NCI-H146 (cell line): ENCODE results near the gene PSMB5.

Experiments used
- DNase-seq: peaks from one replicate; lab custom pipeline; 2025; lab: John Stamatoyannopoulos, UW

PSMB5 gene

GRCh38 chr14:23058654-23059504 lies 24.2 kb upstream of the PSMB5 start:
- no peak for DNase-seq

- no peak for DNase-seq
Observed at GRCh38 chr14:23057757-23058653, 23.3 kb upstream of the PSMB5 start.

DNA sequence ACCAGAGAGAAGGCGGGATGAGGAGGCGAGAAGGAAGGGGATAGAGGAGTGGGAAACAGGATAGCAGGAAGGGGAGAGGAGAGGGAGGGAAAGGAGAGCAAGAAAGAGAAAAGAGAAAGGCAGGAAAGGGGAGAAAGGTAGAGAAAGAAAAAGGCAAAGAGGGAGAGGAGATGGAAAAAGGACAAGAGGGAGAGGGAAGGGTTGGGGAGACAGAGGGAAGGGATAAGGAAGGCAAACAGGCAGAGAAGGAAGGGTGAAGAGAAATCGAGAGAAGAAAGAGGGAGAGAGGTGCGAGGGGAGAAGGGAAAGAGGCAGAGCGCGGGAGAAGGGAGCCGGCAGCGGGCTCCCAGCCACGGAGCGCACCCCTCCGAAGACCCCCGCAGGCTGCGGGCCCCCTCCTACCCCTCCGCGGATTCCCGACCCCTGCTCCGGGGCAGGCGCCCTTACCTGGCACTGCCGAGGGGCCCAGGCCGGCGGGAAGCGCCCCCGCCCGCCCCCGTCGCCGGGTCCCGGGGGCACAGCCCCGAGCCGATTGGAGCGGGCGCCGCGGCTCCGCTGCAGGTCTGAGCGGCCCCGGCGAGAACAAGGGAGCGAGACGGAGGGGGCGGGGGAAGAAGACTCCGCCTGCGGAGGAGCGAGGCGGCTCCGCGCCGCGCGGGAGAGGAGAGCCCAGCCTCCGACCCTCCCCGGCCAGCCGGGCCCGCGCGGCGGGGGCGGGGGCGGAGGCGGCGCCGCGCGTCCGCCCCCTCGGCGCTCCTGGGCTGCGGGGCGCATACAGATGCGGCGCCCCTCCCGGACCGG lies 22.5 kb upstream of the PSMB5 start, which contains the start of gene CDH24:
Gene CDH24 (minus strand): TSS at position 565 of the 801 bp plus-strand sequence. CDS start 1,787 bp downstream, outside the sequence.
- no peak for DNase-seq

GRCh38 chr14:23056145-23056955 lies 21.6 kb upstream of the PSMB5 start:
- no peak for DNase-seq

DNA sequence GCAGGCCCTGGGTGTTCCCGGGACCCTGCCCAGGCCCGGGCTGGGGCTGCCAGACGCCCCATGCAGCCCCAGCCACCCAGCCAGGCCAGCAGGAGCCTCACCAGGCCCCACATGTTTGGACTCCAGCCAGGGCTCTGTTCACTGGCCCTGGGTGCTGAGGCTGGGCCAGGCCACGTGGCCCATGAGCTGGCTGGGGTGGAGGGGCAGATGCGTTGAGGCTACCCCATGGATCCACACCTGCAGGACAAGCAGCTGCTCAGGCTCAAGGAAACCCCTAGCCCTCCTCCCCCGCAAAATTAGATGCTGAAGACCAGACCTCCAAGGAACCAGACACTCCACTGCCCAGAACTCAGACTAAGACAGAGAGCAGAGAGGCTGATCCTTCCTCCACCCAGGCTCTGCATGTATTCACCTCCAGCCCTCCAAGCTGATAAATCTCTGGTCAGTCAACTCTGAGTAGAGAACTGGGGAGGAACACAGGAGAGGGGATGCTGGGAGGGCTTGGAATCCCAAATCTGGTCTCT lies 21.0 kb upstream of the PSMB5 start:
- no peak for DNase-seq

DNA sequence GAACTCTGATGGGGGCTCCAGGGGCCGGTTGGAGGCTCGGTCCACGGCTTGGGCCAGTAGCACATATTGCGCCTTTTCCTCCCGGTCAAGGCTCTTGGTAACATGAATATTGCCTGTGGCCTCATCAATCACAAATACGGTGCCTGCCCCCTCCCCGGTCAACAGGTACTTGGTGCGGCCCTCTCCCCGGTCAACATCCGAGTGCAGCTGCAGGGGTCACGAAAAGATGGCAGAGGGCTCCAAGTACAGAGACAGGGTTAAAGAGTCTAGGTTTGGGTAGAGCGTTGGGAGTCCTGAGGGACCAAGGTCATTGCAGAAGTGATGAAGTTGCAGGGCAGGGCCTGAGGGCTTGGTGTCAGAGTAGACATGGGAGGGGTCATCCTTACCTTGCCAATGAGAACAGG lies 20.4 kb upstream of the PSMB5 start:
- no peak for DNase-seq

GRCh38 chr14:23054000-23054811 lies 19.5 kb upstream of the PSMB5 start:
- no peak for DNase-seq

- no peak for DNase-seq
Observed at GRCh38 chr14:23053426-23053825, 18.7 kb upstream of the PSMB5 start.

DNA sequence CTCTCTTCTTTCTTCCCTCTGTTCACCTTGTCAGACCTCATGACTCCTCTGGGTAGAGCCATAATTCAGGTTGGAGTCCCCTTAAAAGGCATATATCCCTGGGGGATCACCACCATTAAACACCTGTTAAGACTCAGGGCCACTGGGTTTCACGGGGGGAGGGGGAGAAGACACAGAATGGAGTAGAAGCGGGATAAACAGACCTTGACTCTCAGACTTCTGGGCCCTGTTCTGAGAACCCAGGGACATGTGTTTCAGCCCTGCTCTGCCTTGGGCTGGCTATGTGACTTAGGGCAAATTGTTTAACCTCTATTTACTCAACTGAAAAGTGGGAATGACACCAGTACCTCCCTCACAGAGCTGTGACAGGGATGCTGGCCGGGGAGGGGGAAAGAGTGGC lies 18.0 kb upstream of the PSMB5 start:
- DNase-seq = no peak

- no peak for DNase-seq
Observed at GRCh38 chr14:23052182-23052623, 17.5 kb upstream of the PSMB5 start.

GRCh38 chr14:23051141-23052057 lies 16.7 kb upstream of the PSMB5 start:
- no peak for DNase-seq

DNA sequence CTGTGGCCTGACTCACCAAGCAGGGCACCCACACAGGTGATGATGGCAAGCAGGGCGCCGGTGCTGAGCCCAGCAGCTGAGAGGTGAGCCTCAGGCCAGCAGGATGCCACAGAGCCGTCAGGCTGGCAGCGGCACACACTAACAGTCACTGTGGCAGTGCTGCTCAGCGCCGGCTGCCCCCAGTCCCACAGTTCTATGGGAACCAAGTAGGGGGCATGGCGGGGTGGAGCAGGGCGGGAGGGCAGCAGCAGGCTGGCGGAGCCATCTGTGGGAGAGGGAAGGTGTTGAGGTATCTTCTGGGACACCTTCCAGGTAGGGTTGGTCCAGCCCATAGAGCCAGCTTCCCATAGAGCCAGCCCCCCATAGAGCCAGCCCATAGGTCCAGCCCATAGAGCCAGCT lies 14.3 kb upstream of the PSMB5 start:
- no peak for DNase-seq

GRCh38 chr14:23047751-23048693 lies 13.3 kb upstream of the PSMB5 start:
- no peak for DNase-seq

DNA sequence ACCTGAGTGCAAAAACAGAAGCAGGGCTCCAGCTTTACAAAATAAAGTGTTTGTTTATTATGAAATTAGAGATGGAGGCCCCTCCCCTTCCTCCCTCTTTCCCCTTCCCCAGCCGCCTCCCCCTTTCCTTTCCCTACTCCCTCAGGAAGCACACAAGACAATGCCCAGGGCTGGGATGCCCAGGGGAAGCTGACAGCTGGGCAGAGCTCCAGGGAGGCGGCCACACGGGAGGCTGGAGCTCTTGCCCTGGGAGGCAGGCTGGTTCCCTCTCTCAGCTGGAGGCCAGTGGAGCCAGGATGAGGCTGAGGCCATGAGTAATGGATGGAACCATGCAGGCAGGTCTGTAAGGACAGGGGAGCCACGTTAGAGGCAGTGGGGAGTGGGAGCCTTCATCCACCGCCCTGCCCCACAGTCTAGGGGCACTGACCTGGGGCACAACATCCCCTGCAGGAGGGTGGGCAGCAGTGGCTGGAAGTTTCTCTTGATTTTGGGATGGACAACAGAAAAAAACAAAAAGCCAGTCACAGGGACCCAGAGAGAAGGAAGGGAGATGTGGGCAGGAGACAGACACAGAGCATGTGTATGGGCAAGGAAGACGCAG lies 12.4 kb upstream of the PSMB5 start:
- DNase-seq = no peak

DNA sequence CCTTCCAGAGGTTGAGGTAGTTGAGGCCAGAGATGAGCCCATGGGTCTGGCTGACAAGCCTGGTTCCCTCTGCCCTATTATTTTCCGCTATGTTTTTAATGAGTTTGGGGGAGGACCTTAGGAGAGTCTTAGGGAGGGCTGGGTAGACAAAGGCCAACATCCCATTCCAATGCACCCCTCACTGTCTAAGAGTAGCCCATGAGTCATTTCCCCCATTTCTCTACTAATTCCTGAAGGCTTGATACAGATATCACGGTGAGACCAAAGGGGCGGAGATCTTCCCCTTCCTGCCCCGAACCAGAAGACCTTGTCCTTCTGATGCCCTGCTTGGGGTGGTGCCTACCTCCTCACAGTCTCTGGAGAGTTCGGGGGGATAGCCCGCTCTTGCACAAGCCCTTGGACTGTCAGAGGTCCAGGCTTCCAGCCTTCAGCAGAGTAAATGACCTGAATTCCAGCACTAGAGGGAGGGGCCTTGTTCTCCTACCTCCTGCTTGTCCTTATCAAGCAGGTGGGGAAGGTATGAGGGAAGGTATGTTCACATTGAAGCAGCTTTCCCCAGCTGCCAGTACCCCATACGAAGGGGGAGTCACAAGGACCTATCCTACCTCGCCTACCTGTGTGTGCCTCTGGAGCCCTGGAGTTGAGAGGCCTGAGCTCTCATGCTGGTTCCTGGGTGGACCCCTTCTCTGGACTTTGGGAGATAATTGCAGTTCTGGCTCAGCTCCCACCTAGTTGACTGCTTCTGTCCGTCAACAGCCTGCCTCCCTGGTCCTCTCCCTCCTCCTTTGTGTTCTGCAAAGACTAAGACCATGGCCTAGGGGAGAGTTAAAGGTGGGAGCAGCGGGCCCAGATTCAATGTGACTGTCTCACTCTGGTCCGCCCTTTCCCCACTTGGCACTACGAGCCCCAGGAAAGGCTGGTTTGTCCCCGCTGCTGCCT lies 11.0 kb upstream of the PSMB5 start:
- no peak for DNase-seq

- no peak for DNase-seq
Observed at GRCh38 chr14:23044840-23045239, 10.1 kb upstream of the PSMB5 start.
